Epidermal melanocyte (primary cell): ENCODE data around the gene SUSD4.
"Not testable (repeated sequence)": the region's sequence is repeated elsewhere in the genome, so short reads cannot be mapped to it uniquely, and the experiment has no call there.

Experiments
- DNase-seq: peaks from one replicate; pipeline ENCODE4 v3.0.0; 2011; ENCODE audit warnings: low spot score; ENCODE audit not compliant: insufficient read length

SUSD4 gene

DNA sequence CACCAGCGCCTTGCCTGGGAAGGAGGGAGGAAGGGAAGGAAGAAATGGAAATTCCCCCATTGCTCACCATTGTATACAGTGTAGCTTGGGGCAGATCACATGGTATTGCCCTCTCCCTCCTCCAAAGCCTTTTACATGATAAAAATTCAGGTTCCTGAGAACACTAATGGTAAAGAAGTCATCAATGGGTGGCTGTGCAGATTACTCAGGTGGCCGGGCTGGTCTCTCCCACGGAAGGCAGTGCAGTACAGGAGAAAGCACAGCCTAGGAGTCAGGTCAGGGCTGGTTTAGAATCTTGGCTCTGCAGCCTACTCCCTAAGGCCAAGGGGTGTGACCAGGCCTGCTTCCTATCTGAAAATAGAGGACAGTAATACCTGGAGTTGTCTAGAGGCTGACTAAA lies 107.9 kb downstream of the SUSD4 start:
- no peak for DNase-seq

GRCh38 chr1:223253916-223254315 lies 110.1 kb downstream of the SUSD4 start:
- no peak for DNase-seq

GRCh38 chr1:223251387-223251786 lies 112.6 kb downstream of the SUSD4 start:
- not testable (repeated sequence) for DNase-seq

DNA sequence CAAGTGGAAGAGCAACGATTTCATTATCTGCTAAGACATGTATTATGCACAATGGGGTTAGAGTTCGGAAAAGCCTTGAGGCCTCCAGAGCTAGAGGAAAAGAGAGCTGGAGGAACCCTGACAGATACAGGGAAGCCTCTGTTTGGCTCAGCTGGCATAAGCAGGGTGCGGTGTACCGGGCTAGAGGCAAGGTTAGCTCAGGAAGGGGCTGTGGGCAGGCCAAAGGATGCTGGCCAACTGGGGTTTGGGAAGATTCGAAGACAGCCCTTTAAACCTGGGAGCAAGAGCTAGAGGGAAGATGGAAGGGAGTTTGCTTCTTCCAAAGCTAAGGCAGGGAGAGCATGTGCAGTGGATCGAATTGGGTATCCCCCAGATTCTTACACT lies 113.4 kb downstream of the SUSD4 start:
- DNase-seq, result no peak

DNA sequence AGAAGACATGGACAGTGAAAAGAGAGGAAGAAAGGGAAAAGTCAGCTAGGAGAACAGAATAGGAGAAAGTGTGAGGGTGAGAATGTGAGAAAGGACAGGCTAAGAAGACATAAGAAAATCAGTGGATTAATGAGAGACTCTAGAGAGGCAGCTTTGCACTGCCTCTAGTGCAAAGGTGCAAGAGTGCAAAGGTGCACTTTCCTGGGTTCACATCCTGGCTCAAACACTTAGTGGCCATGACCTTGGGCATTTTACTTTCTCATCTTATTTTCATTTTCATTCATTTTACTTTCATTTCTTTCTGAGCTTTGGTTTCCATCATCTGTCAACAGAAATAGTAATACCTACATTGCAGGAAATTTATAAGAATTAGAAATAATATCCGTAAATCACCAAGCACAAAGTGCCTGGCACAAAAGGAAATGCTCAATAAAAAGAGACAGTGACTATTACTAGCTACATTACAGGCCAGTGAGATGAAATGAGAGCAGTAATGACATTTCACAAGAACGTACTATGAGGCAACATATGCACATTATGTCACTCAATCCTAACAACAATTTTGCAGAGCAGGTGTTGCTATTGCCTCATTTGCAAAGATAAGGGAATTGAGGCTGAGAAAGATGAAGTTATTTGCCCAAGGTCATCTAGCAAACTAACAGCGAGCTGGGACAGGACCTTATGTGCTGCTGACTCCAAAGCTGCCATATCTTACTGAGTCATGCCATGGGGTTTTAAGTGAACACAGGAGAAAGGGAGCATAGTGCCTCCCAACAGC lies 113.9 kb downstream of the SUSD4 start:
- no peak for DNase-seq

DNA sequence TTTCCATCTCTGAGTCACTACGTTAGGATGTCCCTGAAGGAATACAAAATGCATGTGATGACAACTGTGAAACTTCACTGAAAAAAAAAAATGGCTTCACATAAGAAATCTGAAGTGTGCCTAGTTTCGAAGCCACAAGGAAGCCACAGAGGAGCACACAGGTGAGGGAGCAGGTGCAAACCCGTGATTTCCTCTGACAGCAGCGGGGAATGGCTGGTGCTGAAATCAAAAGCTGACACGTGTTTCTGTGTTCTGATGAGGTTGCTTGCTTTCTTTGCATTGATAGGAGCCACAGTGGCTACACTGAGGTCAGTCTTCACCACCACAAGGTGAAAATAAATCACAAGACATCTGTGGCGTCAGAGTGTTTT lies 115.2 kb downstream of the SUSD4 start:
- no peak for DNase-seq

DNA sequence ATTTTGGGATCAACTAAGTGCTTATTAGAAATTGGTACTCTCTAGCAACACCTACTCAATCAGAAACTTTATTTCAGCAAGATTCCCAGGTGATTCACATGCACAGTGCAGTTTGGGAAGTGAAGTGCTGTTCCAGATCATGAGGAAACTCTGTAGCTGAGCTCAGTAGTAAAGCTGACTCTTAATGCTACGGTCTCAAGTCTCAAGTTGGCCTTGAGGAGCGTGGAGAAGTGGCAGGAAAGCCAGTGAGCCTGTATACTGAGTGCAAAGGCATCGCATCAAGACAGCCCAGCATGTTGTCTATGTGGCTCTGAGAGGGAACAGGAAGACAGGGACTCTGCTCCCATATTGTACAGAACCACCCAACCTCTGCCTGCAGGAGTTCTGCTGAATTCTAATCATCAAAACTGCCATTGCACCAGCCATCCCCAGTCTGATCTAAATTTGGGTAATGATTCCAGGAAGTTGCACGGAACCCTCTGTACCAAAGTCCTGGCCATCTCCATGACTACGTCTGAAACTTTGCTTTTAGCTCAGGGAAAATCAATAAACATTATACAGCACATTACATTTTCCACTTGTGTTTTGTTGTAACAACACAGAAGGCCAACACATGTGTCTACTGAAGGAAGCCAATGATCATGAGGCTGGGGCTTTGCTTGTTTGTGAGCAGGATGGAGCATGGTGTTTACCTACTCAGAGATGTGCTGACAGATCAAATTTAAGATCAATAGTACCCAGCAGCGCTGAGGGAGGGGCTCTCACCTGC lies 115.8 kb downstream of the SUSD4 start:
- DNase-seq, result no peak

DNA sequence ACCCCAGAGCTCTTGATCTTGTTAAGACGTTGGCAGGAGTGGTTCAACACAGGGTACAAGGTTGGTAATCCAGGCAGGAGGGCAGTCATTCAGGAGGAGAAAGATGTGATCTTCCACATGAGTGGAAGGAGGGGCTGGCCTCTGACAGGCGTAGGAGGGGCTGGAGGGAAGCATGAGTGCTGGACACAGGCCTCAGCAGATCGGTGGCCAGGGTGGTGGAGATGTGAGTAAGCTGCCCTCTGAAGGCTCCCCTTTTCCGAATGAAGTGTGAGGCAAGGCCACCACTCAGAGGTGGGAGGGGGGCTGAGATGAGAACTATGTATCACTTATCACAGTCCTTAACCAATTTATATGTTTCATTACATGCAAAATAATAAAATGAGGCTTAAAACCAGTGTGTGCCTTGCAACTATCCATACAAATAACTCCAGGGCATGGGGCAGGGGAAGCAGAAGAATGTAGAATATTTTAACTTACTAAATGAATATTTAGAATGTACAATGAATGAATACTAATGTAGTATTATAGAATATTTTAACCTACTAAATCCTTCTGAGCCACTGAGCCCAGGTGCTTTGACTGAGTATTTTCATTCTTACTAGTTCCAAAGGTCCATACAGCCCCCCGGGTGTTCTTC lies 117.4 kb downstream of the SUSD4 start:
- no peak for DNase-seq

- no peak for DNase-seq
Observed at GRCh38 chr1:223245983-223246382, 118.0 kb downstream of the SUSD4 start.

DNA sequence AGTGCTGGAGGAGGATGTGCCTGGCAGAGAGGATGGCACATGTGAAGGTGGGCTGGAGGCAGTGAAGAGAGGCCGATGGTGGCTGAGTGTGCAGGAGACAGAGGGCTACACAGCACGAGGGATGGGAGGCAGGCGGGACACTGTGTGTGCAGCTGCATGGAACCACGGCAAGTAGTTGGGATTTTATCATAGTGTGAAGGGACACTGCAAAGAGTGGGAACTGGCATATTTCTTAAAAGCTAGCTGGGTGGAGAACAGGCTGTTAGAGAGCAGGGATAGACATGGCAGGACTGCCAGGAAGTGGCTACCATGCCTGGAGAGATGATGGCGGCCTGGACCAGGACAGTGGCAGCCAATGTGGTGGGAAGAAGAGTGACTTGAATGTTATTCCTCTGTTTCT lies 118.6 kb downstream of the SUSD4 start:
- DNase-seq, result no peak

DNA sequence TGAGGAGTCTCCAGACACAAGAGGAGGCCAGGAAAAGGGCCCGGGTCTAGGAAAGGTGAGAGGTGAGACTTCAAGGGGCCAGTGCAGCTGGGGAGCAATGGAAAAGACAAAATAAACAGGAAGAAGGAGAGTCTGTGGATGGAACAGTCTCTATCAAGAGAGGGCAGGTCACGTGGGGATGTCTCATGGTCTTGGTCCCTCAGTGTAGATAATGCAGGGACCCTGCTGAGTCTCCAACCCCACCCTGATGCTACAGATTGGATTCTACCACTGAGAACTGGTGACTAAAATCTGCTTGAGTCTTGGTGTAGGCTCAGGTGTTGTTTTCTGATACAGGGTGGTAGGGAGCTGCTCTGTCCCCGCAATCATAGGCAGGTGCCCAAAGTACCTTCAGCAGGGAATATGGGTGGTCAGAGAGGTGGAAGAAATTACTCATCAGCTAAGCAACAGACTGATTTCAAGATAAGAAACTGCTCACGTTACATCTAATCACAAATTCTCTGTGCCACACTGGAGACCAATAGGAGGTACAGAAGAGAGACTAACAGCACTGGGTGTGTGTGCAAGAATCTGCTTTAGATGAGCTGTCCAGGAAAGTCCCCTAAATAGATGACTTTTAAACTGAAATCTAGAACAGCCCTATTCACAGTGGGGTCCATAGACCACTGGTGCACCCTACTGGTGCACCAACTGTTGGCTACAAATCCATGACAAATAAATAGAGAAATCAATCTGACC lies 119.4 kb downstream of the SUSD4 start:
- DNase-seq, result no peak

DNA sequence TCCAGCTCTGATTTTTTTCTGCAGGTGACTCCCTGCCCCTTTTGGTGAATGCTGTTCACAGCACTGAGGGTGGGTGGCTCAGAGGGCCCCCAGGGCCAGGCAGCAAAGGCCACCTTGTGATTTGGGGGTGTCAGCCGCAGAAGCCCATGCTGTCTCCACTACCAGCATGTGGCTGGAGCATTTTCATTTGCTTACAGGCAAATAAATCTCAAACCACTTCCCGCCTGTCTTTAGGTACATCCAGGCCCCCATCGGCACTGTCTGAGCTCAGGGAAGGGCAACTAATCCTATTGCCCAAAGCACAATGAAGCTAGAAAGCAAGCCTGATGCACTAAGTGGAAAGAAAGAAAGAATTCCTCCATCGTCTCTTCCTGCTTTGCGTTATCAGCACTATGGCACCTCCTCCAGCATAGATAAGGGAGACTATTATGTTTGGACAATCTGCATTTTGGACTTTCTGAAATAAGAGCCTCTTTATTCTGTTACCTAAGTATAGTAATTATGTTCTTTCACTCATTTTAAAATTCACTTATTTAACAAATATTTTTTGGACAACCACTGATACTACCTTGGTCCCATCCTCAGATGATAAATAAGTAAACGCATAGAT lies 120.4 kb downstream of the SUSD4 start:
- no peak for DNase-seq

DNA sequence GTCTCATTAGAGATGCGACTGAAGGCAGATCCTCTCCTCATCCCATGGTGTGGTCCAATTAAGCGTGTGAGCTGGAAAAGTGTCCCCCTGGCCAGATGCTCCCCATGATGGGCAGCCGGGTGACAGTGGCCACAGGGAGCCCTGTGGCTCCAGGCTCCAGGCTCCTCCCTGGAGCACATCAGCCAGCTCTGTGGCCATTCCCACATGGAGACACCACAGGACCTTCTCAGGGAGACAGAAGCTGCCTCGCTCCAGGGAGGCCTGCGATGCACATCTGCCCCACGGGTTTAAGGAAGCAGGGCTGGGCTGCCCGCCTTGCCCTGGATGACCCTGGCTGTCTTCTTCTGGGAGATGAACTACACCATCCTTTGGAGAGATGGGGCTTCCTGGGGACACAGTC lies 121.0 kb downstream of the SUSD4 start:
- no peak for DNase-seq

DNA sequence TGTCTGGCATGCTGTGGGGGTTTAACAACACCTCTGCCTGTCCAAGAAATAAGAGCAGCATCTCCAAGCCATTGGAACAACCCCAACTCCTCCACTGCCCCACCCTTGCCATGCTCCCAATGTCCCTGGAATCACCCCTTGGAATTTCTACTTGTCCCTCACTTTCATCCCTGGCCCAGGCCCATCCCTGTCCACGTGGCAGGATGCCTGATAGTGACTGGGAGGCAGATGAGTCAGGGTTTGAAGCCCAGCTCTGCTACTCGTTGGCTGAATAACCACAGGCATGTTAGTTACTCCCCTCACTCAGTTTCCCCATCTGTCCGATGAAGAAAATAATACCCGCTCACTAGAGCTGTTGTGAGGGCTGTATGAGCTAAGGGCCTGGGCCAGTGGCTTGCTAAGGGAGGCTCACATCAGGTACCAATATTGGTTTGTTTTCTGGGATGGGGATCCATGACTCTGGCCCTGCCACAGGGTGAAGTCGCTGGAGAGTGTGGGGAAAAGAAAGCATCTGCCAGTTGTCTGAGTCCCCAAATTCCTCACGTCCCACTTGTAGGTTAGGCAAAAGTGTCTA lies 121.5 kb downstream of the SUSD4 start:
- DNase-seq, result no peak

DNA sequence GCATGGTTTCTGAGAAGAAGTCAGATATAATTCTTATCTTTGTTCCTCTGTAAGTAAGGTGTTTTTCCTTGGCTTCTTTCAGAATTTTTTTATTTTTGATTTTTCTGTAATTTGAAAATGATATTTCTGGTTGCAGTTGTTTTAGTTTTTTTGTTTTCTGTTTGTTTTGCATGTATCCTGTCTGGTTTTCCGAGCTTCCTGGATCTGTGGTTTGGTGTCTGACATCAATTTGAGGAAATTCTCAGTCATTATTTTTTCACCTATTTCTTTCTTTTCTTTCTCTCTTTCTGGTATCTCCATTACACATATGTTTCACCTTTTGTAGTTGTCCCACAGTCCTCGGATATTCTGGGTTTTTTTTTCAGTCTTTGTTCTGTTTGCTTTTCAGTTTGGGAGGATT lies 123.9 kb downstream of the SUSD4 start:
- DNase-seq, result no peak

DNA sequence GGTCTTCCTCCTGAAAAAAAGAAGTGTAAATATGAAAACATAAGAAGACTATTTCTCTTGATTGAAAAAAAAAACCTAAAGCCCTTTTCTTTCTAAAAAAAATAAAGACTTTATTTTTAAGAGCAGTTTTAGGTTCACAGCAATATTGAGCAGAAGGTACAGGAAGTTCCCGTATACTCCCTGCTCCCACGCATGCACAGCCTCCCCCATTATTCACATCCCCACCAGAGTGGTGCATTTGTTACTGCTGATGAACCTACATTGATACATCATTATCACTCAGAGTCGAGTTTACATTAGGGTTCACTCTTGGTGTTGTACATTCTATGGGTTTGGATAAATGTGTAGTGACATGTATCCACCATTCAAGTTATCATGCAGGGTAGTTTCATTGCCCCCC lies 128.9 kb downstream of the SUSD4 start:
- DNase-seq, result no peak

DNA sequence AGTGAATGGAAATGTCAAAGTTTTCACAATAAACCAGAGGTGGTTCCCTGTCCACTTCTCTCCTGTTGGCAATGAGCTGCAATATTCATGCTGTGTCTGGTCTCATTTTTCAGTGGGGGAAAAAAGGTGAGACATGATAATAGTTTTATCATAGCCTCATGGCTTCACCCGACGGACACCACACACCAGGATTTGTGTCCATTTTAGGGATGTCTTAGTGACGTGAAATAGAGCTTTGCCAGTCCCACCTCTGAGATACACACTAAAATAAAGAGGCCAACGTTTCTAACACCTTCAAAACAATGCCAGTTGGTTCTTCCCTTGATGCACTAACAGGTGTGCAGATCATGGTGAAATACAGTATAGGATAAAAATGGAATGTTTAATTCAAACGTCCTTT lies 129.4 kb downstream of the SUSD4 start:
- no peak for DNase-seq

DNA sequence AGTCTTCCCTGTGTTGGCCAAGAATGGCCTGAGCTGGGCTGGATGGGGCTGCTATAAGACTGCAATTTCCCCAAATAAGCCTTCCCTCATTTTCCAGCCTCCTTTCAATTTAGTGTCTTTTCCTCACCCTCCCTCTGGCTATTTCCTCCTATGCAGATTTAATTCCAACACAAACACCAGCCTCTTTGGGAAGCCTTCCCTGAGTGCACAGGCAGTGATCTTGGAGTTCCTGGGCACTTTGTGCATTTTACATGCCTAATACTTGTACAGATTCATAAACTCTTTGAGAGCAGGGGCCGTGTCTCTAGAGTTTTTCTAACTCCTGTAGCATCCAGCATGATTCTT lies 129.8 kb downstream of the SUSD4 start:
- DNase-seq, result no peak

DNA sequence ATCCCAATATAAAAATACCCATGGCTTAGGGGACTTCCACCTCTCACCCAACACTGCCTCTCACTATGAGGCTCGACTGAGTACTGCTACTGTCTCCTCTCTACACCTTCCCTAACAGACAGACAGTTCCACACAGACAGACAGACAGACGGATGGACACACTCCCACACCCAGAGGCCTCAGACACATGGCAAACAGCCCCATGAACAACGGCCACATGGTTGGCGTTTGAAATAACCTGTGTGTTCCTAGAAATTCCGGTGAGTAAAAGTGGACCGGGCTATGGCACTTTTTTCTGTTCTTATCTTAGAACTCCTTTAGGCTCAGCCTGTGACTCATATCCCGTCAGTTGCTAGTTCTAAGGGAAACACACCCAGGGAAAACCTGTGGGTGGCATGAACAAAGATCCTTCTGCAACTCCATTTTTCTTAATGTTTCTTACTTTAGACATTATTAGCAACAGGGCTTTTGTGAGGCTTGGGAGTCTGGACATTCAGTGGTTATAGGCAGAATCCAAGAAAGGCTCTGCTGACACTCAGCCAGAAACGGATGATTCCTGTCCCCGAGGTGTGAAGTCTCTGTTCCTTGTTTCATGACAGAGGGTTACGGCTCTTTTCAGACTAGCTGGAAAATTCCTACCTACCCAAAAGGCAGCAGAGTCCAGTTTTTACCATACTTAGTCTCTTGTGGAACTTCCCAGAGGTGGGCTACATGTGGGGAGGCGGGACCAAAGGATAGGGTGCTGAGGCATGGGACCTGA lies 130.4 kb downstream of the SUSD4 start:
- no peak for DNase-seq

- no peak for DNase-seq
Observed at GRCh38 chr1:223233019-223233409, 131.0 kb downstream of the SUSD4 start.

- no peak for DNase-seq
Observed at GRCh38 chr1:223231581-223231980, 132.4 kb downstream of the SUSD4 start.
